Osteocyte (in vitro differentiated cells): ENCODE measurements around the gene MYCL. TPM values are rescaled to one million over a fixed set of nuclear protein-coding genes. Genes with fewer than 3 reads are reported as not detected.

Experiments used
- DNase-seq: peaks from one replicate; pipeline ENCODE4 v3.0.0; 2021; ENCODE audit warnings: mixed read lengths; ENCODE audit not compliant: unreplicated experiment; ENCODE audit errors: extremely low spot score
- H3K27ac Mint-ChIP-seq: one replicate; pipeline ENCODE4 v1.8.0; 2021; ENCODE audit warnings: mild to moderate bottlenecking, mixed read lengths; ENCODE audit not compliant: unreplicated experiment
- H3K27me3 Mint-ChIP-seq: one replicate; pipeline ENCODE4 v1.8.0; 2021; ENCODE audit warnings: mixed read lengths; ENCODE audit not compliant: unreplicated experiment
- H3K36me3 Mint-ChIP-seq: one replicate; pipeline ENCODE4 v1.8.0; 2021; ENCODE audit warnings: mixed read lengths; ENCODE audit not compliant: unreplicated experiment
- H3K4me1 Mint-ChIP-seq: one replicate; pipeline ENCODE4 v1.8.0; 2021; ENCODE audit warnings: mixed read lengths; ENCODE audit not compliant: unreplicated experiment
- H3K4me3 Mint-ChIP-seq: one replicate; pipeline ENCODE4 v1.8.0; 2021; ENCODE audit warnings: mild to moderate bottlenecking, moderate library complexity, mixed read lengths; ENCODE audit not compliant: unreplicated experiment
- H3K9me3 Mint-ChIP-seq: one replicate; pipeline ENCODE4 v1.8.0; 2021; ENCODE audit warnings: mixed read lengths; ENCODE audit not compliant: unreplicated experiment
- CTCF ChIP-seq: fragments of 200-600 bp; sonication (generic); IDR thresholded peaks from 2 replicates; pipeline ENCODE4 v1.5.0; 2021; ENCODE audit warnings: antibody characterized with exemption, mild to moderate bottlenecking, moderate library complexity
- total RNA-seq: library from RNA; stranded (reverse); gene quantifications from 2 replicates; pipeline ENCODE4 v1.2.1, GENCODE V29; 2021

Gene MYCL
- total RNA-seq, 1 donor from 2014 or later = 0.21 TPM

- TF ChIP-seq CTCF = no peak
- H3K9me3 Mint-ChIP-seq = no peaks in the 10 kb centered on the region
- H3K27me3 Mint-ChIP-seq = no peaks in the 10 kb centered on the region
- DNase-seq = no peak
- peaks cover 1% of the 10 kb centered on the region for H3K4me1 Mint-ChIP-seq
- no peak overlapping the region for H3K27ac Mint-ChIP-seq
- H3K4me3 Mint-ChIP-seq = no peak overlapping the region
- H3K36me3 Mint-ChIP-seq = peaks cover 8% of the 10 kb centered on the region
Observed at GRCh38 chr1:39866767-39867166, 35.0 kb downstream of the MYCL start.

GRCh38 chr1:39865762-39866161, 36.0 kb downstream of the MYCL start:
- H3K4me1 Mint-ChIP-seq = peaks cover 1% of the 10 kb centered on the region
- H3K27ac Mint-ChIP-seq = no peak overlapping the region
- H3K4me3 Mint-ChIP-seq = no peak overlapping the region
- H3K27me3 Mint-ChIP-seq = no peaks in the 10 kb centered on the region
- no peak for DNase-seq
- H3K36me3 Mint-ChIP-seq = peaks cover 13% of the 10 kb centered on the region
- no peak for TF ChIP-seq CTCF
- no peaks in the 10 kb centered on the region for H3K9me3 Mint-ChIP-seq

GRCh38 chr1:39863177-39863576, 38.5 kb downstream of the MYCL start:
- Mint-ChIP-seq H3K27me3 (no peaks in the 10 kb centered on the region), H3K4me3 (no peak overlapping the region), H3K9me3 (no peaks in the 10 kb centered on the region), H3K36me3 (peaks cover 11% of the 10 kb centered on the region), H3K4me1 (peaks cover 1% of the 10 kb centered on the region), H3K27ac (no peak overlapping the region)
- DNase-seq = no peak
- no peak for TF ChIP-seq CTCF

- Mint-ChIP-seq H3K27ac (no peak overlapping the region), H3K27me3 (no peaks in the 10 kb centered on the region), H3K36me3 (peaks cover 11% of the 10 kb centered on the region), H3K4me3 (no peak overlapping the region), H3K9me3 (no peaks in the 10 kb centered on the region), H3K4me1 (no peaks in the 10 kb centered on the region)
- no peak for TF ChIP-seq CTCF
- DNase-seq = no peak
Observed at GRCh38 chr1:39861003-39861402, 40.7 kb downstream of the MYCL start.

GRCh38 chr1:39859859-39860812, 41.6 kb downstream of the MYCL start:
- H3K27me3 Mint-ChIP-seq = no peaks in the 10 kb centered on the region
- no peak overlapping the region for H3K4me3 Mint-ChIP-seq
- H3K27ac Mint-ChIP-seq = no peak overlapping the region
- DNase-seq = no peak
- H3K4me1 Mint-ChIP-seq = no peaks in the 10 kb centered on the region
- H3K36me3 Mint-ChIP-seq = peaks cover 17% of the 10 kb centered on the region
- H3K9me3 Mint-ChIP-seq = no peaks in the 10 kb centered on the region
- no peak for TF ChIP-seq CTCF
